Lower lobe of right lung (tissue), 2 donors: ENCODE measurements around the gene VIPR2. TPM values are rescaled to one million over a fixed set of nuclear protein-coding genes. Genes with fewer than 3 reads are reported as not detected.
"Not testable (repeated sequence)": the region's sequence is repeated elsewhere in the genome, so short reads cannot be mapped to it uniquely, and the experiment has no call there.

ENCODE experiments used
- ATAC-seq, 2 donors: fragments of 200-7000 bp; cut with Tn5 transposase; one replicate each; pipeline ENCODE4 v1.9.1; 2020 to 2022; ENCODE audit warnings: mild to moderate bottlenecking in 2 of 2, moderate library complexity in 2 of 2
- DNase-seq: peaks from one replicate; pipeline ENCODE4 v3.0.0-alpha.2; 2020
- H3K27ac ChIP-seq: fragments of 200-600 bp; one replicate; pipeline ENCODE4 v1.8.0; 2022
- H3K27me3 ChIP-seq: fragments of 200-600 bp; one replicate; pipeline ENCODE4 v1.8.0; 2022; ENCODE audit warnings: low read depth
- H3K36me3 ChIP-seq: fragments of 200-600 bp; one replicate; pipeline ENCODE4 v1.8.0; 2022; ENCODE audit warnings: mild to moderate bottlenecking
- H3K4me1 ChIP-seq: fragments of 200-600 bp; one replicate; pipeline ENCODE4 v1.8.0; 2022
- H3K4me3 ChIP-seq: fragments of 200-600 bp; one replicate; pipeline ENCODE4 v1.8.0; 2022; ENCODE audit warnings: mild to moderate bottlenecking
- H3K9me3 ChIP-seq: fragments of 200-600 bp; one replicate; pipeline ENCODE4 v1.8.0; 2022
- CTCF ChIP-seq: fragments of 200-600 bp; IDR thresholded peaks from one replicate; pipeline ENCODE4 v1.8.0; 2022; ENCODE audit warnings: antibody characterized with exemption, mild to moderate bottlenecking
- intact Hi-C: fragments of 100-400 bp; cut with DNase I; formaldehyde crosslinking; loops from one replicate; pipeline ENCODE4 v1.11.0; 2022
- total RNA-seq: library from RNA; stranded (reverse); fragmentation: NEBNext Ultra II Directional; extraction: Animal tissue kit (Norgen Biotek cat#: 25700); gene quantifications from one replicate; pipeline ENCODE4 v1.2.1, GENCODE V29; 2021
- donor health status: DM: no; HTN: yes; CAD: no; lungs with severe emphysema.

VIPR2 gene
- total RNA-seq, 1 donor from 2014 or later = 0.80 TPM

DNA sequence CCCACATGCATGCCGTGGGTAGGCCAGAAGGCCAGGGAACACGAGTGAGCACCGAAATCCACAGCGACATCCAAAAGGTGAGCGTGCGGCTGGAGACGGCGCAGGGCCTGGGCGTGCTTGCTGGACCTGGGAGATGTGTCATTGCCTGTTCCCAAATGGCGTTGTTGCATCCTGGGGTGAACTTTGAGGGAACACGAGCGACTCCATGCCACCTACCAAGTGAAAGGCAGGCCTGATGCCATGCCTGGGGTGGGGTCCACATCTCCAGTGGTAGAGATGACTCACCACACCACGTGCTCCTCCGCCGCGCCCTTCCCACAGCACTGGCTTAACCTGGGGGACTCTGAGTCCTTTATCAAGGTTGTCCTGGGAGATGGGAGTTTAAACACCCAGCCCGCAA is 24.7 kb upstream of the VIPR2 start:
- intact Hi-C loops = no loop called here
- Histone ChIP-seq H3K27me3 (no peaks in the 10 kb centered on the region), H3K9me3 (no peaks in the 10 kb centered on the region), H3K27ac (no peak overlapping the region), H3K4me1 (no peaks in the 10 kb centered on the region), H3K4me3 (no peak overlapping the region), H3K36me3 (no peaks in the 10 kb centered on the region)
- TF ChIP-seq CTCF = no peak
- ATAC-seq (no peak), DNase-seq (no peak)

GRCh38 chr7:159167139-159167538 is 22.5 kb upstream of the VIPR2 start:
- DNase-seq = no peak
- intact Hi-C loops = no loop called here
- Histone ChIP-seq H3K4me3 (no peak overlapping the region), H3K9me3 (no peaks in the 10 kb centered on the region), H3K27ac (no peak overlapping the region), H3K4me1 (no peaks in the 10 kb centered on the region), H3K27me3 (no peaks in the 10 kb centered on the region), H3K36me3 (no peaks in the 10 kb centered on the region)
- ATAC-seq = no peak
- no peak for TF ChIP-seq CTCF

DNA sequence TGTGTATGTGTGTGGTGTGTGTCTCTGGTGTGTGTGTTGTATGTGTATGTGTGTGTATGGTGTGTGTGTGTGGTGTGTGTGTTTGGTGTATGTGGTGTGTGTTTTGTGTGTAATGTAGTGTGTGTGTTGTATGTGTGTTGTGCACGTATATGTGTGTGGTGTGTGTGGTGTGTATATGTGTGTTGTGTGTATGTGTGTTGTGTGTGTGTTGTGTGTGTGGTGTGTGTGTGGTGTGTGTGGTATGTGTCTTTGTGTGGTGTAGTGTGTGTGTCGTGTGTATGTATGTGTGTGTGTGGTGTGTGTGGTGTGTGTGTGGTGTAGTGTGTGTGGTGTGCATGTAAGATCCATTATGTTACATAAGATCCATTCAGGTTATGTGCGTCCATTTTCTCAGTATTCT is 21.9 kb upstream of the VIPR2 start:
- intact Hi-C loops = no loop called here
- Histone ChIP-seq H3K4me3 (no peak overlapping the region), H3K36me3 (no peaks in the 10 kb centered on the region), H3K9me3 (no peaks in the 10 kb centered on the region), H3K27me3 (no peaks in the 10 kb centered on the region), H3K4me1 (no peaks in the 10 kb centered on the region), H3K27ac (no peak overlapping the region)
- ATAC-seq = no peak
- no peak for DNase-seq
- TF ChIP-seq CTCF = no peak

DNA sequence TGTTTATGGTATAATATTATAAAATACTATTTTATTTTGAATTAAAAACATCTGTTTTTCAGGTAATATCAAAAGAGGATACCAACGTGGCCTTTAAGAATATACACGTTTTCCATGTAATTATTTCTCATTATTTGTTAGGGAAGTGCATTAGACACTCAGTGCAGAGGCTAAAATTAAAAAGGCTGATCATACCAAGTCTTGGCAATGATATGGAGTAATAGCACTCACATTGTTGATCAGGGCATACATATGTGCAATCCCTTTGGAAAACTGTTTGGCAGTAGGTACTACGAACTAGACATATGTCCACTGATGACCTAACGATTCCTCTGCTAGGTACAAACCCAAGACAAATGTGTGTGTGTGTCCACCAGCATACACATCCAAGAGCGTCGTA is 20.7 kb upstream of the VIPR2 start:
- no peaks in the 10 kb centered on the region for H3K36me3 ChIP-seq
- no peaks in the 10 kb centered on the region for H3K9me3 ChIP-seq
- intact Hi-C loops = no loop called here
- TF ChIP-seq CTCF = no peak
- DNase-seq (no peak), ATAC-seq (no peak)
- no peaks in the 10 kb centered on the region for H3K4me1 ChIP-seq
- no peaks in the 10 kb centered on the region for H3K27me3 ChIP-seq
- H3K27ac ChIP-seq = no peak overlapping the region
- H3K4me3 ChIP-seq = no peak overlapping the region

- H3K4me3 ChIP-seq, H3K27me3 ChIP-seq, H3K36me3 ChIP-seq, ATAC-seq, H3K9me3 ChIP-seq, H3K27ac ChIP-seq, H3K4me1 ChIP-seq, intact Hi-C loops, DNase-seq: not testable (repeated sequence)
Measured at GRCh38 chr7:159163703-159164301, 19.1 kb upstream of the VIPR2 start.

GRCh38 chr7:159162050-159162626 is 17.5 kb upstream of the VIPR2 start:
- ATAC-seq, H3K27me3 ChIP-seq, H3K27ac ChIP-seq, DNase-seq, H3K9me3 ChIP-seq, H3K36me3 ChIP-seq, H3K4me1 ChIP-seq, H3K4me3 ChIP-seq, intact Hi-C loops: not testable (repeated sequence)
